CD4-positive, alpha-beta T cell treated with Interleukin-1 beta for 1 hour (primary cell): ENCODE measurements around the gene RNF13.
"Not testable (repeated sequence)": the region's sequence is repeated elsewhere in the genome, so short reads cannot be mapped to it uniquely, and the experiment has no call there.

Source experiments
- DNase-seq, 2 donors: peaks; one replicate each; pipeline ENCODE4 v3.0.0-alpha.2; 2020 to 2022

Gene RNF13

DNA sequence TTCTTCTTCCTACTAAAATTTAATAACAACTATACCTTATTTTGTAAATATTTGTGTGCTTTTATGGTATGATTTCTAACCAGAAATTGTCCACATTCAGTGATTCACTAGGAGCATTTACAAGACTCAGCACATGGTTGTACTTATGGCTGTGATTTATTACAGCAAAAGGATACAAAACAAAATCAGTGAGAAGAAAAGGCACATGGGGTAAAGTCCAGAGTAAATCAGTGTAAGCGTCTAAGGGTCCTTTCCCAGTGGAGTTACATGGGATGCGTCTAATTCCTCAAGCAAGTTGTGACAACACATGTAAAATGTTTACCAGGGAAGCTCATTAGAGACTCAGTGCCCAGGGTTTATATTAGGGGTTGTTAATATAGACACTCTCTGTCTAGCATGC, 31.1 kb downstream of the RNF13 start:
- no peak for DNase-seq

- no peak for DNase-seq
Observed at GRCh38 chr3:149845570-149846244, 32.7 kb downstream of the RNF13 start.

DNA sequence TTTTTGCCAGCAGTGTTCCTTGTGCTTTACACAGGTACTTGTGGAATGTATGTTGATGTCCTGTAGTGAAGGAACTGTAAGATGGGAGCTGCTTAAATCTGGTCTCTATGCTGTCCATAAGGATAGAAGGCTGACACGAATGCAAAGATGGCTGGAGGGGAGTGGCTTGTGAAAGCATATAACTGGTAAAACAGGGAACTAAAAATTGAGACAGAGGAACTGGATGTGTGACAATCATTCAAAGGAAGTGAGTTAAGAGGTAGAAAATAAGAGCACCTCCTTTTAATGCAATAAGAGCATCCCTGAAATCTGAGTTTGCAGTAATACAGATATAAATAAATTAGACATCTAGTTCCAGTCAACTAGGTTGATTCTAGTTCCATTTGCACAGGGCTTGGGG, 35.2 kb downstream of the RNF13 start:
- no peak for DNase-seq

DNA sequence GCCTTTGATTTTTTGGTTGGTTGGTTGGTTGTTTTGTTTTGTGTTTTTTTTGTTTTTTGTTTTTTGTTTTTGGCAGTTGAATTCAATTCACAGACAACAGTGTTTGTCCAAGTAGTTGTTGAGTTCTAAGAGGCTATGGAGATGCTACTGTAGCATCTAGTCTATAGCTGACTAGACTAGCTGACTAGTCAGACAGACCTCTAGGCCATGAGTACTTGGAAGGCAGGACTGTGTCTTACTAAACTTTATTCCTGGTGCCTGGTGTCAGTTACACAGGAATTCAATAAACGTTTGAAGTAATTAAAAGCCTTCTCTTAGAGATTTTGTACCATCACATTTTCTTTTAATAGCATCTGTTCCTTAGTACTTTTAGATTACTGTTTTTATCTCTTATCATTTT, 35.7 kb downstream of the RNF13 start:
- DNase-seq: no peak

DNA sequence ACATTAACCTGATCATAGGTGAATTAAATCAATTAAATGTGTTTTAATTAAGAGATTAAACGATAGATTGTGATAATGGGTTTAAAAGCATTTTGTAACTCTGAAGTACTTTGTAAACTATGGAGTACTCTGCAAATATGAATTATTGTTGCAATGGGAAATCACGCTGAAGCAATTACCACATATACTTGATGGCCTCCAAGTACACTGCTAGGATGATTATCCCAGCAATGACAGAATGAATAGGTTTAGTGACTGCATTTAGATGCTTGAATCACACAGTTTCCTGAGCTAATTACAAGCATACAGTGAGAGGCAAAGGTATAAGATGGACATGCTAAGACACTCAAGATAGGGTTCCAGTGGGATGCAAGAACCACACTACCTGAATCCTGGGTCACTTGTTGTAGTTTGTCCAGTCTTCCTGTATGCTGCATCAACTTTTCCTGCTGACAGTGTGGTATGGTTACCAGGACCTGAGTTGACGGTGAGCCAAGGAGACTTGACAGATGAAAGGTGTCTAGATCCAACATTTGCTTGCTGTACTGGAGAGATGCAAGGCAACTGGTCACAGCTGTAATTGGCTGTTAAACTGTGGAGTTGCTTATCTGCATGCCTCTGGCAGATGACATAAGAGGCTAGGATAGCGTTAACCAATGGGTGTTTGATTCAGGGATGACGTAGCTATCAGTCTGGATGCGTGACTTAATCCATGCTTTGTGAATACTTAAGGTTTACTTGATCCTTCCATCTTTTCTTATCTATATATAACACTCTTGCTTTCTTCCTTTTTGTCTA, 38.0 kb downstream of the RNF13 start:
- DNase-seq: no peak

GRCh38 chr3:149858911-149859310, 45.9 kb downstream of the RNF13 start:
- DNase-seq: no peak

GRCh38 chr3:149860881-149861280, 47.9 kb downstream of the RNF13 start:
- no peak for DNase-seq

DNA sequence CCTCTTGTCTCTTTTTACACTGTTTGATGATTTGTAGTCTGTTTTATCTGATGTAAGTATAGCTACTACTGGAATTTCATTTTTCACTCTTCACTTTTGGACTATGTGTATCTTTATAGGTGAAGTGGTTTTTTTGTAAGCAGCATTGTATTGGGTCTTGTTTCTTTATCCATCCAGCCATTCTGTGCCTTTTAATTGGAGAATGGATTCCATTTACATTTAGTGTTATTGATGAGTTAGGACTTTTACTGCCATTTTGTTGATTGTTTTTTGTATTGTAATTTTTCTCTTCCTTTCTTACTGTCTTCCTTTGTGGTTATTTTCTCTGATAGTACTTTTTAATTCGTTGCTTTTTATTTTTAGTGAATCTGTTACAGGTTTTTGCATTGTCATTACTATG, 54.5 kb downstream of the RNF13 start:
- DNase-seq: no peak

DNA sequence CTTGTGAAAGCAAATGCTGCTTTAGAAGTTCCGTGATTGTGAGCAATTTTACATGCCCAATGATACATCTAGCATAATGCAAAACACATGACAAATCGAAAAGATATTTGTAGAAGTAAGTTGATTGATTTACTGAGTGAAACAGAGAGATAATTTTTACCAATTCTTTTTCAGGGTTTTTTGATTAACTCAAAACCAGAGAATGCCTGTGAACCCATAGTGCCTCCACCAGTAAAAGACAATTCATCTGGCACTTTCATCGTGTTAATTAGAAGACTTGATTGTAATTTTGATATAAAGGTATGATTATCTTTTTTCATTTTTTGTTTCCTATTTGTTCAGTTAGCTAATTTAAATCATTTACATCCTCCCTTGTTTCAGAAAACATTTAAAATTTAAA, 58.8 kb downstream of the RNF13 start:
- DNase-seq: no peak

GRCh38 chr3:149872589-149872988, 59.6 kb downstream of the RNF13 start:
- DNase-seq: no peak

DNA sequence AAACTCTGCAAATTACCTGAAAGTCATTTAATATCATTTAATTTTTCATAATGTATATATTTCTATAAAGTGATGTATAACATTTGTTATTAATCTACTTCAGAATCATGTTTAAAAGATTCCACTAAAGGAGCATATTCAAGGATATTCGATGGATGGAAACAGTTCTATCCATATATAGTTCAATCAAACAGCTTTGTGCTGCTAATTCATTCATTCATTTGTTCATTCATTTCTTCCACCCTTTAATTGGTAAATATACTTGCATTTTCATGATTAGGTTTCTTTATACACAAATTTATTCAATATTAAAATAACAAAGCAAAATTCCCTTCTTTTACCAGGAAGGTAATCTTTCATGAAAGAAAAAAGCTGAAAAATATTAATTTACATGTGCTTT, 64.7 kb downstream of the RNF13 start:
- no peak for DNase-seq

GRCh38 chr3:149879872-149880271, 66.9 kb downstream of the RNF13 start:
- DNase-seq: peak in 1 of 2 donors; percentile 5

DNA sequence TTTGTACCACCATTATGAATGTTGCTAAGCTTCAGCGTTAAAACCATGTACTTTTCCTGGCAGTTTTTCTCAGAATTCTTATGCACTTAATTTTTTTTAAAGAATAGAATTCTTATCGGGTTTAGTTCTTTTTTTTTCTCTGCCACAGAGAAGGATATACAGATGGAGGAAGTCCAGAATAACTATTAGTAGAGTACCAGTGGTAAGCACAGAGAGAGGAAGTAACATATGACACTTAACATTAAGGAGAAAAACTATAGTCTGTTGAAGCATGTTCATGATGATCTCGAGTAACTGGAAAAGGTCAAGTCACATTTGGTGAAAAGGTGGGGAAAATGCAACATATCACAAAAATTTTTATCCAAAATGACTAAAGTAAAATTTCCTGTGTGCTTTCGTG, 68.9 kb downstream of the RNF13 start:
- DNase-seq: no peak

DNA sequence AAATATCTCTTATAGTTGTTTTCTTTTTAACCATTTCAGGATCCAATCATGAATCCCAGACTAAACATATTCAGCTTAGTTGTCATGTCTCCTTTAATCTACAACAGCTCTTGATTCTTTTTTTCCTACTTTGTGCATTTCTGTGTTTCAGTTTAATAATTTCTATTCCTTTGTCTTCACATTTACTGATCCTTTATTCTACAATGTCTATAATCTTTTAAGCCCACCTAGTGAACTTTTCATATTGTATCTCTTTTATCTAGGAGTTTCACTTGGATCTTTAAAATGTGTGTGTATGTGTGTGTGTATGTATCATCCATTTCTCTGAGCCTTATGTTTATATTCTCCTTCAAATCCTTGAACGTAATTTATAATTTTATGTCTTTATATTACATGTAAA, 70.1 kb downstream of the RNF13 start:
- no peak for DNase-seq

DNA sequence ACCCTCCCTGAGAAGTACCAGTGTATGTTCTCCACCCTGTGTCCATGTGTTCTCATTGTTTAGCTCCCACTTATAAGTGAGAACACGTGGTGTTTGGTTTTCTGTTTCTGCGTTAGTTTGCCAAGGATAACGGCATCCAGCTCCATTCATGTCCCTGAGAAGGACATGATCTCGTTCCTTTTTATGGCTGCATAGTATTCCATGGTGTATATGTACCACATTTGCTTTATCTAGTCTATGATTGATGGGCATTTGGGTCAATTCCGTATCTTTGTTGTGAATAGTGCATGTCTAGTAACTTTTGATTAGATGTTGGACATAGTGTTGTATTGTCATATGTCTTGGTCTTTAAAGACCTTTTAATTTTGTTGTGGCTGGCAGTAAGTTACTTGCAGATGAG, 70.8 kb downstream of the RNF13 start:
- not testable (repeated sequence) for DNase-seq

- DNase-seq: not testable (repeated sequence)
Observed at GRCh38 chr3:149884848-149885247, 71.8 kb downstream of the RNF13 start.

GRCh38 chr3:149886957-149887356, 73.9 kb downstream of the RNF13 start:
- no peak for DNase-seq

DNA sequence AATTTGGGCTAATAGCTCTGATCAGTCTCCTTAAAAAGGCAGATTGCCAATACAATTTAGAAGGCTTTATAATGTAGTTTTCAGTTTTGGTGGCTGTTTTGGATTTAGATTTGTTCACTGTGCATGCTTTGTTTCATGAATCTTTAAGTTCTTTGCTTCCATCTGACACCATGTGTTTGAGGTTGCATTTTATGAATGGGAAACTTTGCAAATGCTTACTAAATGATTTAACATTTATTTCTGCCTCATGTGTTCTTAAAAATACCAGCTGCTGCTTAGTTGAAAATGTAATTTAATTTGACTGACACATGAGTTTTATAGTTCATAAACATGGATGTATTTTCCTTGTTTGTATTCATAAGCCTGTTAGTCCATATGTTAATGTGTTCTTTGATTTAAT, 78.6 kb downstream of the RNF13 start:
- DNase-seq: no peak

GRCh38 chr3:149892371-149892770, 79.4 kb downstream of the RNF13 start:
- no peak for DNase-seq

DNA sequence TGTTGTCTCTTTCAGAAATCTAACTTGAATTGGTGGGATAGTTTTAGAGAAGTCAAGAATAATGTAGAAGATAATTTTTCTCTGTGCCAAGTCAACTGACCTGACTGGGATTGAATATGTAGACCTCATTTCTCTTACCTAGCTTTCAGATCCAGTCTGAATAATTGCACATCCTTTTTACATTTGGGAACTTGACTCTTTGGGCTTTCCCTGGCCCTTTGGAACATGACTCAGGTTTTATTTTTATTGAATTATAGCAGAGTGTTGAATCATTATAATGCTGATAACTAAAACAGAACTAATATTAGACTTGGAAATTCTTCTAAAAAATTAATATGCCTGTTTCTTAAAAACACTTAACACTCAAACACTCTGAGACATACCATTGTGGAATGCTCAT, 81.2 kb downstream of the RNF13 start:
- no peak for DNase-seq

DNA sequence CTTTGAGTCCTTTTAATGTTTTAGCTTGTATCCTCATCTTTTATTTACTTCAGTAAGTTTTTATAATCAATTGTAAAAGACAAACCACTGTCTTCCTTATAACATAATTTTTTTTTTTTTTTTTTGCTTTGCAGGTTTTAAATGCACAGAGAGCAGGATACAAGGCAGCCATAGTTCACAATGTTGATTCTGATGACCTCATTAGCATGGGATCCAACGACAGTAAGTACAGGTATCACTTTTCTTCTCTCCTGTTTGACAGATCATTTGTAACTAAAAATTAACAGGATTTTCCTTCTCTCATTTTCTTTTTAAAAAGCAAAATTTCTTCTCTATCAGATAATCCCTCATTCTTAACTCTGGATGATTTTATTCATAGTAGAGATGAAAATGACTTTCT, 82.3 kb downstream of the RNF13 start:
- DNase-seq: no peak

GRCh38 chr3:149895769-149896168, 82.8 kb downstream of the RNF13 start:
- DNase-seq: no peak

- no peak for DNase-seq
Observed at GRCh38 chr3:149898771-149899170, 85.8 kb downstream of the RNF13 start.

DNA sequence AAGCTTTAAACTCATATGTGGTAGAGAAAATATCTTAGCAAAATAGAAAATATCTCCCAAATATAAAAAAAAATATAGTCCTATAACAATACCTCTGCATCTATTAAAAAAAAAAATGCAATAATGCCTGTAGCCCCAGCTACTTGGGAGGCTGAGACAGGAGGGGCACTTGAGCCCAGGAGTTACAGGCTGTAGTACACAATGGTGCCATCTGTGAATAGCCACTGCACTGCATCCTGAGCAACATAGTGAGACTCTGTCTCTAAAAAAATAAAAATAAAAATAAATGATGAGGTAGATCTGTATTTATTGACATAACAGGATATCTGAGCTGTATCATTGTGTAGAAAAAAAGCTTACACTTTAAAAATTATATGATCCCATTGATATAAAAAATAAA, 87.3 kb downstream of the RNF13 start:
- no peak for DNase-seq

DNA sequence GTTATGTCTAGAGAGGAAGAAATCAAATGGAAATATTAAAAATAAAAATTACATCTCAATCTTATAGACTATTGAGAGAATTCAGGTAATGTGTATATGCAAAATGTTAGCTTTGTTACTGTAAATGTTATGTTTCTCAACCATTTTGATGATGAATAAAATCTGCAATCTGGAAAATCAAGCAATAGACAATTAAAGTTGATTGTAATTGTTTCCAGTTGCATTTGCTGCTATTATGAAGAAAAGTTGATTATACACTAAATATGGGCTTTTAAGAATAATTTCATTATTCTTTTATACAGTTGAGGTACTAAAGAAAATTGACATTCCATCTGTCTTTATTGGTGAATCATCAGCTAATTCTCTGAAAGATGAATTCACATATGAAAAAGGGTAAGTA, 88.8 kb downstream of the RNF13 start:
- DNase-seq: no peak
